Heart right ventricle (tissue), 16 donors: Measurements from ENCODE around the gene LRRC61. TPM values are rescaled to one million over a fixed set of nuclear protein-coding genes. Genes with fewer than 3 reads are reported as not detected.
"Not testable (repeated sequence)": the region's sequence is repeated elsewhere in the genome, so short reads cannot be mapped to it uniquely, and the experiment has no call there.

ENCODE experiments used
- ATAC-seq, 8 donors: fragments of 200-7000 bp; cut with Tn5 transposase; one replicate each; pipeline ENCODE4 v1.9.1; 2020; ENCODE audit warnings: mild to moderate bottlenecking in 8 of 8, moderate library complexity in 8 of 8, moderate number of reproducible peaks in 1 of 8
- DNase-seq, 2 donors: peaks; one replicate each; pipeline ENCODE4 v3.0.0-alpha.2; 2020
- H3K27ac ChIP-seq, 10 donors: fragments of 200-600 bp; sonication (generic) in 2 of 10; one replicate each; pipeline versions ENCODE4 v1.5.0 to v1.8.0; 2020 to 2022; ENCODE audit warnings: mild to moderate bottlenecking in 3 of 10
- H3K27me3 ChIP-seq, 7 donors: fragments of 200-600 bp; one replicate each; pipeline ENCODE4 v1.8.0; 2021 to 2022; ENCODE audit warnings: mild to moderate bottlenecking in 2 of 7
- H3K36me3 ChIP-seq, 9 donors: fragments of 200-600 bp; sonication (generic) in 1 of 9; one replicate each; pipeline versions ENCODE4 v1.5.0 to v1.8.0; 2020 to 2022; ENCODE audit warnings: mild to moderate bottlenecking in 2 of 9
- H3K4me1 ChIP-seq, 9 donors: fragments of 200-600 bp; sonication (generic) in 1 of 9; one replicate each; pipeline versions ENCODE4 v1.5.0 to v1.8.0; 2020 to 2022; ENCODE audit warnings: mild to moderate bottlenecking in 4 of 9
- H3K4me3 ChIP-seq, 10 donors: fragments of 200-600 bp; sonication (generic) in 2 of 10; one replicate each; pipeline versions ENCODE4 v1.5.0 to v1.8.0; 2020 to 2022; ENCODE audit warnings: mild to moderate bottlenecking in 7 of 10, moderate library complexity in 2 of 10
- H3K9me3 ChIP-seq, 11 donors: fragments of 200-600 bp in 10 of 11; sonication (generic) in 2 of 11; one replicate each; pipeline versions ENCODE4 v1.5.0 to v1.8.0; 2013 to 2022; ENCODE audit warnings: mild to moderate bottlenecking in 2 of 11, control low read depth in 1 of 11, moderate library complexity in 1 of 11
- CTCF ChIP-seq, 9 donors: fragments of 200-600 bp; sonication (generic) in 2 of 9; IDR thresholded peaks; one replicate each; pipeline versions ENCODE4 v1.5.0 to v1.8.0; 2021 to 2022; ENCODE audit warnings: antibody characterized with exemption in 9 of 9, mild to moderate bottlenecking in 5 of 9, moderate library complexity in 1 of 9
- WGBS, 2 donors: extraction: QIAGEN DNeasy Blood & Tissue Kit; methylation state at CpG; one replicate each; pipeline ENCODE4 v1.1.7; 2013; ENCODE audit warnings: inconsistent platforms in 1 of 2; 5-methylcytosine and 5-hydroxymethylcytosine counted together
- intact Hi-C, 10 donors: fragments of 100-400 bp; cut with DNase I; formaldehyde crosslinking; loops; one replicate each; pipeline versions ENCODE4 v1.11.1 to v1.14.2; 2022
- polyA plus RNA-seq, 2 donors: library from polyadenylated mRNA; stranded (reverse); fragments of 200-250 nt; gene quantifications; one replicate each; pipeline ENCODE4 v1.2.3, GENCODE V29; 2013
- total RNA-seq, 10 donors: library from RNA; stranded (reverse); fragmentation: NEBNext Ultra II Directional in 3 of 10; extraction: Animal tissue kit (Norgen Biotek cat#: 25700) in 3 of 10; gene quantifications; one replicate each; pipeline versions ENCODE4 v1.2.1 to v1.2.4, GENCODE V29; 2021 to 2023
- donor health status: Arrhythmogenic right ventricular cardiomyopathy.
- donor health status: ischemic (EF 13 %, LVEDD 7.1; RV severe dilation, severe dysfunction).
- donor health status: healthy with polysubstance abuse.
- donor health status: DM: no; HTN: yes; CAD: no.
- donor health status: DM: no; HTN: no; CAD: no.
- donor health status: ischemic (EF 25% LVEDD 6.9; RV normal size, moderate dysfunction).
- donor health status: ischemic (EF 25% LVEDD 5.7; RV mildly dilated, moderate dysfunction).
- donor health status: healthy.
- donor health status: DM: yes; HTN: yes; CAD: no.
- donor health status: Ischemic cardiomyopathy.
- donor health status: ischemic (EF 35%, LVEDD 5.7; RV mildly dilated, moderate dysfunction).
- donor health status: nonischemic (EF 11% LVEDD 7.7; RV severe dilation, severe dysfunction).
- donor health status: DM: yes; HTN: yes; CAD: no.
- donor health status: PGD.
- donor health status: ischemic (EF 29% LVEDD 5.4; RV normal size, mild dysfunction).
- donor health status: nonischemic (EF 23%, LVEDD 6.1; RV moderate dilation, normal function).

LRRC61 gene
- total and polyA plus RNA-seq, 12 donors: 1.2 to 6.4 (median 3.9) TPM

GRCh38 chr7:150384406-150385301 is 61.5 kb downstream of the LRRC61 start:
- 83 to 84% methylated on average over 15 of the region's 15 CpGs for WGBS, 2 donors
- DNase-seq (no peak), ATAC-seq (no peak)
- Histone ChIP-seq H3K27me3 (no peaks in the 10 kb centered on the region), H3K4me1 (peaks cover 5 to 52% (median 27%) of the 10 kb centered on the region in 9 donors), H3K27ac (no peak overlapping the region), H3K36me3 (peaks cover 0 to 7% (median 0%) of the 10 kb centered on the region in 9 donors), H3K4me3 (no peak overlapping the region), H3K9me3 (no peaks in the 10 kb centered on the region)
- TF ChIP-seq CTCF (IDR thresholded peaks at IDR 0.05): no peak
- intact Hi-C loops: no loop called here

DNA sequence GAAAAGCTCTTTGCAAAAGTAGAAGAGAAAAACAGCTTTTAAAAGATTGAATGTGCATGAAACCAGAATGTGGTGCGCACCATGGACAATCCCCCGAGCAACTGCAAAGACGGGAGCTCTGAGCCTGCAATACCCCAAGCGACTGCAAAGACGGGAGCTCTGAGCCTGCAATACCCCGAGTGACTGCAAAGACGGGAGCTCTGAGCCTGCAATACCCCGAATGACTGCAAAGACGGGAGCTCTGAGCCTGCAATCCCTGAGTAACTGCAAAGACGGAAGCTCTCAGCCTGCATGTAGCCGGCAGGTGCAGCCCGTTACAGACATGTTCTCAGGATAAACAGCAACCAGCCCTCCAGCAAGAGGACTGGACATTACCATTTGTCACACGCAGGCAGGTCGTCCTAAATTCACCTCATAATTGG is 62.2 kb downstream of the LRRC61 start:
- Histone ChIP-seq H3K9me3 (no peaks in the 10 kb centered on the region), H3K36me3 (peaks cover 0 to 7% (median 0%) of the 10 kb centered on the region in 9 donors), H3K4me3 (no peak overlapping the region), H3K27ac (no peak overlapping the region), H3K4me1 (peaks cover 0 to 45% (median 21%) of the 10 kb centered on the region in 9 donors), H3K27me3 (no peaks in the 10 kb centered on the region)
- ATAC-seq (no peak), DNase-seq (no peak)
- WGBS, 2 donors: 76 to 82% methylated on average over 14 of the region's 14 CpGs
- intact Hi-C loops: no loop called here
- TF ChIP-seq CTCF (IDR thresholded peaks at IDR 0.05): no peak

DNA sequence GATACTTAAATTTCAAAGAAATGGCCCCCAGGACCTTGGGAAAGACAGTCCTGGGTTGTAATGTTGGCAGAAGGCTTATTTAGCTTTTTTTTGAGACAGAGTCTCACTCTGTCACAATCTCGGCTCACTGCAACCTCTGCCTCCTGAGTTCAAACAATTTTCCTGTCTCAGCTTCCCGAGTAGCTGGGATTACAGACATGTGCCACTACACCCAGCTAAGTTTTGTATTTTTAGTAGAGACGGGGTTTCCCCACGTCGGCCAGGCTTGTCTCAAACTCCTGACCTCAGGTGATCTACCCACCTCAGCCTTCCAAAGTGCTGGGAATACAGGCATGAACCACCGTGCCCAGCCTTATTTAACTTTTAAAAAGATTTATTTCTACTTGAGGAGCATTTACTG is 62.7 kb downstream of the LRRC61 start:
- H3K9me3 ChIP-seq, ATAC-seq, H3K4me3 ChIP-seq, H3K36me3 ChIP-seq, DNase-seq, intact Hi-C loops, H3K27ac ChIP-seq, H3K27me3 ChIP-seq: not testable (repeated sequence)
- H3K4me1 ChIP-seq: peaks cover 0 to 39% (median 15%) of the 10 kb centered on the region in 9 donors
- 38 to 45% methylated on average over 6 of the region's 6 CpGs for WGBS, 2 donors

Other genes with a start within 250 kb of the LRRC61 start
- 1 to 10 TPM; 2.6 to 7.0 (median 3.5) TPM for gene ACTR3C, start 190 bp downstream of the LRRC61 start, total RNA-seq
- 1 to 10 TPM; 2.7 to 3.5 TPM for gene ACTR3C, start 190 bp downstream of the LRRC61 start, polyA plus RNA-seq
- 10 to 100 TPM in 7 of 10 donors, 1 to 10 TPM in 3; 6.7 to 25.8 (median 16.2) TPM for gene RARRES2, start 18.3 kb downstream of the LRRC61 start, total RNA-seq
- gene RARRES2, start 18.3 kb downstream of the LRRC61 start, polyA plus RNA-seq: 10 to 100 TPM; 25.6 to 33.0 TPM
- gene REPIN1, start 45.5 kb downstream of the LRRC61 start, total RNA-seq: 100 to 1,000 TPM in 8 of 10 donors, 10 to 100 TPM in 2; 88.7 to 132 (median 114) TPM
- gene REPIN1, start 45.5 kb downstream of the LRRC61 start, polyA plus RNA-seq: 10 to 100 TPM; 51.0 to 53.0 TPM
- gene ZNF775, start 56.0 kb downstream of the LRRC61 start, total RNA-seq: 1 to 10 TPM; 1.9 to 4.7 (median 2.9) TPM
- 1 to 10 TPM; 2.4 to 4.3 TPM for gene ZNF775, start 56.0 kb downstream of the LRRC61 start, polyA plus RNA-seq
- gene GIMAP8, start 127.3 kb downstream of the LRRC61 start, total RNA-seq: 10 to 100 TPM; 13.4 to 39.4 (median 16.2) TPM
- 10 to 100 TPM; 19.2 to 19.5 TPM for gene GIMAP8, start 127.3 kb downstream of the LRRC61 start, polyA plus RNA-seq
- 10 to 100 TPM in 6 of 10 donors, 1 to 10 TPM in 4; 7.5 to 41.2 (median 19.6) TPM for gene GIMAP7, start 191.5 kb downstream of the LRRC61 start, total RNA-seq
- 10 to 100 TPM; 43.9 to 77.5 TPM for gene GIMAP7, start 191.5 kb downstream of the LRRC61 start, polyA plus RNA-seq
- 10 to 100 TPM; 19.7 to 68.6 (median 31.0) TPM for gene GIMAP4, start 244.0 kb downstream of the LRRC61 start, total RNA-seq
- 10 to 100 TPM; 39.0 to 50.8 TPM for gene GIMAP4, start 244.0 kb downstream of the LRRC61 start, polyA plus RNA-seq